GM12864 (cell line): ENCODE results near the gene PITPNM1.
"Not testable (repeated sequence)": the region's sequence is repeated elsewhere in the genome, so short reads cannot be mapped to it uniquely, and the experiment has no call there.

ENCODE experiments used
- DNase-seq: peaks from one replicate; pipeline ENCODE4 v3.0.0-alpha.2; 2011; ENCODE audit warnings: low read depth
- H3K4me3 ChIP-seq: 2 replicates; pipeline ENCODE4 v1.5.1; 2011; ENCODE audit warnings: mild to moderate bottlenecking, low read depth, low read length, control low read depth
- CTCF ChIP-seq: IDR thresholded peaks from 2 replicates; pipeline ENCODE4 v1.5.1; 2011; ENCODE audit warnings: low read depth, mild to moderate bottlenecking, moderate library complexity, low read length, control low read depth, inconsistent platforms; ENCODE audit errors: missing control alignments

The PITPNM1 gene

GRCh38 chr11:67466367-67466766, 38.8 kb downstream of the PITPNM1 start:
- TF ChIP-seq CTCF, result no peak
- H3K4me3 ChIP-seq, result no peak overlapping the region
- no peak for DNase-seq

- DNase-seq, result not testable (repeated sequence)
- peak overlapping the region; percentile 74 for H3K4me3 ChIP-seq
Observed at GRCh38 chr11:67465530-67465929, 39.6 kb downstream of the PITPNM1 start.

GRCh38 chr11:67465189-67465510, 40.0 kb downstream of the PITPNM1 start:
- DNase-seq, result no peak
- TF ChIP-seq CTCF, result no peak
- peak overlapping the region; percentile 74 for H3K4me3 ChIP-seq

GRCh38 chr11:67464411-67465188, 40.6 kb downstream of the PITPNM1 start:
- no peak for TF ChIP-seq CTCF
- H3K4me3 ChIP-seq, result peak overlapping the region; percentile 74
- DNase-seq, result no peak

- no peak for DNase-seq
- no peak for TF ChIP-seq CTCF
- H3K4me3 ChIP-seq, result peak overlapping the region; percentile 40; the same call in 1 of the 2 replicates
Observed at GRCh38 chr11:67463680-67464410, 41.3 kb downstream of the PITPNM1 start.

GRCh38 chr11:67463186-67463585, 42.0 kb downstream of the PITPNM1 start:
- no peak overlapping the region for H3K4me3 ChIP-seq
- TF ChIP-seq CTCF, result no peak
- DNase-seq, result no peak

GRCh38 chr11:67458266-67458665, 46.9 kb downstream of the PITPNM1 start:
- TF ChIP-seq CTCF, result no peak
- no peak overlapping the region for H3K4me3 ChIP-seq
- no peak for DNase-seq
